ENCODE results near the gene ANKS1B.
"Not testable (repeated sequence)": the region's sequence is repeated elsewhere in the genome, so short reads cannot be mapped to it uniquely, and the experiment has no call there.

ANKS1B gene

DNA sequence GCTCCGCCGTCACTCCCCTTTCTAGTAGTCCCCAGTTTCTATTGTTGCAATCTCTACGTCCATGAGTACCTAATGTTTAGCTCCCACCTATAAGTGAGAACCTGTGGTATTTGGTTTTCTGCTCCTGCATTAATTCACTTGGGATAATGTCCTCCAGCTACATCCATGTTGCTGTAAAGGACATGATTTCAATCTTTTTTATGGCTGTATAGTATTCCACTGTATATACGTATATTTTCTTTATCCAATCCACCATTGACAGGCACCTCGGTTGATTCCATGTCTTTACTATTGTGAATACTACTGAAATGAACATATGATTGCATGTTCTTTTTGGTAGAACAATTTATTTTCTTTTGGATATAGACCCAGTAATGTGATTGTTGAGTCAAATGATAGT is 114.7 kb downstream of the ANKS1B start:
- DNase-seq (ENCODE audit: low read depth, low spot score): no peak

DNA sequence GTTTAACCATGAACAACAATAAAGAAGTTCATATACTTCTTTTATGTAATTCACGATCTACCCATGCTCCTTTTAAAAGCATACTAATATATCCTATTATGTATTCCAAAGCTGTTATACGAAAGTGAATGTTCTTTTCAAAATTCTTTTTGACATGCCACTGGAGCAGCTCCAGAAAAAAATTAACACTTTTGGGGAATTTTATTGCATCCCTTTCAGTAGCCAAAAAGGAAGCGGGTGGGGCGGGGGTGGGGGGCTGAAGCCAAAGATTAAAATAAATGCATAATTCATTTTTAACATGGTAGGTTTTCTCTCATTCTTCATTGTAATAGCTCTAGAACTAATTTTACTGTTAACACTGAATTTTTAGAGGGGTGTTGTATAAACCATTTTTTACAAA is 123.0 kb downstream of the ANKS1B start:
- DNase-seq (ENCODE audit: low read depth, low spot score): no peak

DNA sequence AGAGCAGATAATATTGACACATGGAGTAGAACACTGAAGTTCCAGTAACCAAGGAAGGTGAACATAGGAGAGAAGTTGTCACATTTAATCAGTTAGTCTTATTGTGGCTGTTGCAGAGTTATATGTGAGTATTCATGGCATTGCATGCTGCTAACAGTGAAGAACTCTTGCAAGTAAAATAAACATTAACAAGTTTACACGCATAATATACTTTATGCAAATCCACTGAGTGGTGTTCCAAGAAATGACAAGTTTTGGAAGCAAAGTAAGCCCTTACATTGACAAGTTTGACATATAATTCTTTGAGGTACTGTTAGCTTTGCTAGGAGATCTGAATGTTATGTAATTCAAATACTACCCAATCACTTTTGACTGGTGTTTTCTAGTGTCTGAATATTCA is 125.6 kb downstream of the ANKS1B start:
- no peak for DNase-seq (ENCODE audit: low read depth, low spot score)

DNA sequence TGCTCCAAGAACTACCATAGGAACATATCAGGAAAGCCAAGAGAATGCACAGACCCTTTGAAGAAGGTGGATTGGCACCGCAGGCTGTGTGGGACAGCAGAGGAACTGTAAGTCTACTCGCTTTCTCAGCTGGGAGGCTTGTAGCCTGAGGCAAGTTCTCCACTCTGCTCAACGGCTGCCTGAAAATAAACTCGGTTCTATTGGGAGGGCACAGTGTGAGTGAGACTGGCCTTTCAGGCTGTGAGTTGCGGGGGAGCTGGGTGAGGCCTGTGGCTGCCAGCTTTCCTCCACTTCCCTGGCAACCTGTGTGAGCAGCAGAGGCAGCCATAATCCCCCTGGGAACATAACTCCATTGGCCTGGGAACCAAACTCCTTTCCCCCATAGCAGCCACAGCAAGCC is 132.1 kb downstream of the ANKS1B start:
- no peak for DNase-seq (ENCODE audit: low read depth, low spot score)

DNA sequence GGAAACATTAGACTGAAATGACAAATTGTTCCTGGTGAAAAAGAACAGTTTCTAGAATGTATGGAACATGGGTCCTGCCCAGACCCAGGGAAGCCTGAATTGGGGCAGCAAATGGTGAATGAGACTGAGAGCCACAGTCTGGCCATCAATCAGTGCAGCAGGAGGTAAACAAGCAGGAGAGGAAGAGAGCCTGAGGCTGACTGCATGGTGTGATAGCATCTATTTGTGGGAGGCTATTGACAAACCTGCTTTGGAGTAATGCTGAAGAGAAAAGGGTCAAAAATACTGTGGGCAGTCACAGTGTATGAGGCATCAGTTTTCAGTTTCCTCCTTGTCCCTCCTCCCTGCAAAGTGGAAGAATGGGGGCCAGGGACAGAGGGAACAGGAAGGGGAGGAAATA is 136.8 kb downstream of the ANKS1B start:
- DNase-seq (ENCODE audit: low read depth, low spot score): no peak

DNA sequence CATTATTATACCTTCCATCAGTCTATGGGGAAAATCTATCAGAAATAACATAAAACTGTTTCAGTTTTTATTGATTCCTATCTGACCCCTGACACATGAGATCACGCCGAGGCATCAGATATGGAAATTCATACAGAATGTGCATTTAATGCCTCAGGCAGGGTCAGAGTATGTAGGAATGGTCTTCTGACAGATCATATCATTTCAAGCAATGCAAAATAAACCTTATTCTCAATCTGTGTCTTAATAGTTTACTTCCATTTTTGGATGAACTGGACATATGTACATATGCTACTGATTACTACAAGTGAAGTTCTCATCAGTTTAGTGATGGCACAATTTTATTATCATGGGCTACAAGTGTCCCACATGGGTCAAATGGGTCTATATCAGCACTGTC is 150.0 kb downstream of the ANKS1B start:
- no peak for DNase-seq (ENCODE audit: low read depth, low spot score)

DNA sequence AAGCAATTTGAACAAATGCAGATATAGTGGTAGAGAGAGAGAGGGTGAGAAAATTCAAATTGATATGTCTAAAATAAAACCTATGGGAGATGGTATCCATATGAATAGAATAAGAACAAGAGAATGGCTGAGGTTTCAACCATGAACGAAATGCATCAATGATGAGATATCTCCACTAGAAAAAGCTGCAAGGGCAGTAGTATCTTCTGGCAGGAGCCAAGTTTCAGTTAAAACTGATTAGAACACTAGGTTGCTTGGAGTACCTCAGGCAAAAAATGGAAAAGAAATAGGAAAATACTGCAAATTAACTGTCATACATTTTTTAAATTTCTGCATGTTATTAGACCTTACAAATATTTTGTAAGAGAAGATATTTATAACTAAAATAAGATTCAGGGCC is 151.3 kb downstream of the ANKS1B start:
- no peak for DNase-seq (ENCODE audit: low read depth, low spot score)

DNA sequence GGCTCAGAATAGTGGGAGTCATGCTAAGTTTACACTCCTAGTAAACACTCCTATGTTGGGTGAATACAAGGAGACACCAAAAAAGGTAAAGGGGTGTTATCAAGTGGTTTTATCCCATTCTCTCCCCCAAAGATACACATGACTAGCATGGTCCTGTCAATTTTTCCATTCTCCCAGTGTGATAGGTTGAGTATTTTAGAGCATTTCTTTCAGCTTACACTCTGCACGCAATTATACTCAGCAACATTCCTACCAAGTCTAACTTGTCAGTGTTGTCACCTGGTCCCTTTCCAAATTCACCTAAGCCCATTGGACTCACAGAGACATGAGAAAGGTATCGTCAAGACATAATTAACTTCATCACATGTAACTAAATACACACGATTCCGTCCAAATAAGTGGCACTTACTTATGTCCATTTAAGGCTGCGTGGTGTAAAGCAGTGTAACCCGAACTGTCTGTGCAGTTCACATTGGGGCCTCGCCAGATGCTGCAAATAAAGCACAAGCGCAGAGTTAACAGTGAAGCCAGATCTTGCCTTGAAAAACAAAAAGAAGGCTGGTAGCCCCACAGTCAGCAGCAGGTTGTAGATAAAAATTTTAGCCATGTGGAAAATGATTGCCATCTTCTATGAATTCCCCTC is 159.7 kb downstream of the ANKS1B start:
- no peak for DNase-seq (ENCODE audit: low read depth, low spot score)

DNA sequence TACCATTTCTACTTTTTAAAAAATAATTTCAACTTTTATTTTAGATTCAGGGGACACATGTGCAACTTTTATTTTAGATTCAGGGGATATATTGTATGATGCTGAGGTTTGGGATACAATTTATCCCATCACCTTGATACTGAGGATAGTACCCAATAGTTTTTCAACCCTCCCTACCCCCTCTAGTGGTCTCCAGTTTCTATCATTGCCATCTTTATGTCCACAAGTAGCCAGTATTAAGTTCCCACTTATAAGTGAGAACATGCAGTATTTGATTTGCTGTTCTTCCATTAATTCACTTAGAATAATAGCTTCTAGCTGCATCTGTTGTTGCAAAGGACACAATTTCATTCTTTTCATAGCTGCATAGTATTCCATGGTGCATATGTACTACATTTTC is 162.5 kb downstream of the ANKS1B start:
- DNase-seq (ENCODE audit: low read depth, low spot score): no peak

DNA sequence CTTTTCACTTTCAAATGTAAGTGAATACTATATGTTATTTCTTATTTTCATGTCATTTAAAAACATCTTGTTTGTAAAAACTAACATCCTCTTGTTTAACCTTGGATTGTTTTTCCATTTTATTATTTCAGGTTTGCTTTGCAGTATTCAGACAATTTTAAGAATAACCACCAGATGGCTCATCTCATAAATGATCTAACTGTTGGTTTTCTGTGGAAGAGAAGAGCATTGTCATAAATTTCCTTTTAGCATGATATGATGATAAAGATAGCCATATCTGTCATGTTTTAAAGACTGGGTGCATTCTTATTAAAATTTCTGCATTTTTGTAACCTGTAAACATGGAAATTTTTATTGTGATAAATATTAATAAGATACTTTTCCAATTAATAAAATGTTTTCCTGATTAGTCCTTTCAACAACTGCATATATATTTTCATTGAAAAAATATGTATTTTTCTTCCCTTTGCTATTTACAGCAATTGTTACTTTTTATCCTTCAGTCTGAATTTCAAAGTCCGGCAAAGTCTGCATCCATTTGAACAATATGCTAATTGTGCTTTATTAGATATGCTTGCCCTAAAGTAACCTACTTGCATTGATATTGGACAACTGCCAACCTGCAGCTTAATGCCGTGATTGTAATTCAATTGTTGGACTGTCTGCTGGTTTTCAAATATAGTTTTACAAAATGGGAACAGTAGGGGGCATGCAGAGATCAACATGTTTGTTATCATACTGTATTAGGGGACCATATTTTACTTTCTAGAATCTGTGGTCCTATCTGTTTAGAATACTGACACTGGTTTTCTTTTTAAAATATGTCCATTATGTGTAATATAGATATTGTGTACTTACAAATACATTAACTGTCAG is 173.8 kb downstream of the ANKS1B start:
- no peak for DNase-seq (ENCODE audit: low read depth, low spot score)

DNA sequence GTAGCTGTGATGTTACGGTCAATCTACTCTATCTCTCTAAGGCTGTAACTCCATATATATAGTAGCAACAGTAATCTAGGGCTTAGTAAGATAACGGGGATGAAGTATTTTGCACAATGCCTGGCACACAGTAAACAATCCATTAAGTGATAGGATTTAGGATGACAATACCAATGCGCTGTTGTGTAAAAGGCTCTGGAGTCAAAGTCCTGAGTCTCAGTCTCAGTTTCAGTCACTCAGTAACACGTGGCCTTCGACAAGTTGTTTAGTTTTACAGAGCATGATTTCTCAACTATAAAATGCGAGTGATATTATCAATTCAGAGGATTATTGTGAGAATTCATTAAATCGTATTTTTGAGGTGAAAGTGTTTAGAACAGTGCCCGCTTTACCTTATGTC is 174.8 kb downstream of the ANKS1B start:
- DNase-seq (ENCODE audit: low read depth, low spot score): no peak

DNA sequence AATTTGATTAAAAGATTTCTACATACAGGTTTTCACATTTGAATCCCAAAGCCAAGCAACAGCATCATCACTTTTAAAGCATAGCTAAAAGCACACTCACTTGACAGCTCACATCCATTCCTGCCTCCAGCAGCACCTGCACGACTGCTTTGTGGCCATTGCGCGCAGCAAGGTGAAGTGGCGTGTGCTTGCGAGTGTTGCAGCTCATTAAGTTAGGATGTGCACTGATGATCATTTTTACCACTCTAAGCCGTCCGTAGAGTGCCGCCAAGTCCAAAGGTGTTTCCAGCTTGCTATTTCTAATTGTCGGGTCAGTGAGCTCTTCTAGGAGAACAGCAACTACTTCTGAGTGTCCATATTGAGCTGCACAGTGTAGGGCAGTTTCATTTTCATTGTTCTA is 178.4 kb downstream of the ANKS1B start:
- no peak for DNase-seq (ENCODE audit: low read depth, low spot score)

DNA sequence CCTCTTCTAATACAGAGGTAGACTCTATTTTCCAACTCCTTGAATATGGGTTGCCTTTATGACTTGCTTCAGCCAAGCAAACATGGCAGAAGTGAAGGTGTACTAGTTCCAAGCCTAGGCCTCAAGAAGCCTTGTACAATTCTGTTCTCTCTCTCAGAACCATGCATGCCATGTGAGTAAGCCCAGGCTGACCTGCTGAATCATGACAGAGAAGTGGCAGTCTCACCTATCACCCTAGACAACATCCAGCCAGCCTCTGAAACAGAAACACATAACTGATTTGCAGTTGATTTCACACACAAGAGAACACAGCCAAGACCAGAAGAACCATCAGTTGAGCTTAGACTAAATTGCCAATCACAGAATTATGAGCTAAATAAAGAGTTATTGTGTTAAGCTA is 180.0 kb downstream of the ANKS1B start:
- DNase-seq (ENCODE audit: low read depth, low spot score): no peak

DNA sequence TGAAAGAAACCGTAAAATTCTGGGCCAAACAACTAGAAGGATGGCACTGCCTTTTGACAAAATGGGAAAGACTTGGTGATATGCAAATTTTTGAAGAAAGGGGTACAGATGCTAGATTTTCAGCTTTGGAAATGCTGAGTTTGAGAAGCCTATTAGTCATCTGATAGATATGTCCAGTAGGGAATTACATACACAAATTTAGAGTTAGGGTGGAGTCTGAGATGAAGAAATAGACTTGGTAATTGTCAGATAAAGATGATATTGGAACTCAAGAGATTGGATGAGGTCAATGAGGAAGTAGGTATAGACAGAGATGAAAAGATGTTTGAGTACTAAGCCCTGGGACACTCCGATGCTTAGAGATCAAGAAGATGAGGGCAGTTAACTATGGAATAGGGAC is 184.1 kb downstream of the ANKS1B start:
- no peak for DNase-seq (ENCODE audit: low read depth, low spot score)

DNA sequence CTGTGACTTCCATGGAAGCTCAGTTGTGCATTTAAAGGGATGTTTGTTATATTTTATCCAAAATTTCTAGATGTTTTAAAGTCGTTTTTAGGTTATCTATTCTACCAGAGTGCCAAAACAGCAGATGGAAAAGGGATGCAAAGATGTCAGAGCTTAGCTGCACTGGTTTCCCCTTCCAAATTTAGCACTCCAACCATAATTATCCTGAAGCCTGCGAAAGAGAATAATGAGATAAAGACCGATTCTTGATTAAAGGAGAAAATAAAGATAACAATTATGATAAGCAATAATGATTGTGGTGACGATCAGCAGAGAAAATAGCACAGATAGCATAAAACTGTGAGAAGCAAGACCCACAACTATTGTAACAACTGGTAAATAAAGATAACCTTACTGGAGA is 186.8 kb downstream of the ANKS1B start:
- DNase-seq (ENCODE audit: low read depth, low spot score): not testable (repeated sequence)

DNA sequence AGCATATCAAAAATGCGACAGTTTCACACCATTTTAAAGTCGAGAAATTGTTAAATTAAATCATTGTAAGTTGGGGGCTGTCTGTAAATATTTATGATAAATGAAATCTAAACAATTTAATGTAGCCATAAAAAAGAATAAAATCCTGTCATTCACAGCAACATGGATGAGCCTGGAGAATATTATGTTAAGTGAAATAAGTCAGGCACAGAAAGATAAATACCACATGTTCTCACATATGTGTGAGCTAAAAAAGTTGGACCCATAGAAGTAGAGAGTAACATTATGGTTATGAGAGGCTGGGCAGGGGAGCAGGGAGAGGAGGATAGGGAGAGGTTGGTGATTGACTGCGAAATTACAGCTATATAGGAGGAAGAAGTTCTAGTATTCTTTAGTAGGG is 201.3 kb downstream of the ANKS1B start:
- DNase-seq (ENCODE audit: low read depth, low spot score): no peak

DNA sequence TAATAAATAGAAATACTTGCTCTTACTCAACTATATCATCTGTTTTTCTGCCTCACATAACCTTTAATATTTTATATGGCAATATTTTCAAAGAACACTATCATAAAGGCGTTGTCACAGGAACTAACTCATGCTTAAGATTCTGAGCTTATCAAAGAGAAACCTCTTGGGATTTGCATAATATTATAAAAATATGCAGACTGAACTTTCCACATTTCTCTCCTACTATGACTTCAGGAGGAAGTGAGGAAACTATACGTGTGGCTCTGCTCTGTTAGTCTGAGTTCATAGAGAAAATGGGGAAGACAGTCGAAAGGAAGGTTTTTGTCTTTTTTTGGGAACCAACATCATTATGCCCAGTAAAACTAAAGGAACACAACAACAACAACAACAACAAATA is 212.5 kb downstream of the ANKS1B start:
- no peak for DNase-seq (ENCODE audit: low read depth, low spot score)

DNA sequence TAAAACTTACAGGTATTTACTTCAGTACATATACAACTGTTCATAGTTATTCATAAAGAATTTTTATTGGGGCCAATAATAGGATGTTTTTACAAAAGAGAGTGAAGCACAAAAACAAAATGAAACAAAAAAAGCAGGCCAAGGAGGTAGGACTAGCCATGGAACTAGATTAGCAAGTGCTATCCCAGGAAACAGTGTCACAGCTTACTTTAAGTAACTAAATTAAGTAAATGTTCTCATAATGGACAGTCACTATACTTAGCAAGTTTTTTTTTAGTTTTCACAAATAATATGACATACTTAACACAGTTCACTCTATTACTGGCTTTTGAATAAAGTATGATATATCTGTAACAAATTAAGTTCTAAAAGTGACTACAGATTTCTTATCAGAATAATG is 213.1 kb downstream of the ANKS1B start:
- no peak for DNase-seq (ENCODE audit: low read depth, low spot score)

DNA sequence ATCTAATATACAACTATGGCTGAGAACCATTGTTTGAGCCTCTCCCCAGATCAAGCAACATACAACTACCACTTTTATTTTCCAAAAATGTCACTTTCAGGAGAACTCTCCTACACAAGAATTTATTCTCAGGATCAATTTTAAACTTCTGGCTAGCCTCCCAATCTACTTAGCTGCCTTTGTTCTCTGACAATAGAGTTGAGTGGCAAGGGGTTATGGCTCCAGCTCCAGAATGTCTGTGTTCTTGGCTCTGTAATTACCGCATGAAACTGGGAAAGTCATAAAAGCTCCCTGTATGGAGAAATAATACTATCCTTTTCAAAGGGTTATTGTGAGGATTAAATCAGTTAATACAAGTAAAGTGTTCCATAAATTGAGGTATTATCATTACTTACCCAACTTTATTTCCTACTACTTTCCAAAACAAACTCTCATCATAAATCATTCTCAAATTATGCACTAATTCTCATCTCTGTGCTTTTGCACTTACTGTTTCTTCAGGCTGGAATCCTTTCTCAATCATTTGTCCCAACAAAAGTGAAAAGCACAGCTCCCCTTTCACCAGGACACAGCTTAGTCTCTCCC is 215.2 kb downstream of the ANKS1B start:
- no peak for DNase-seq (ENCODE audit: low read depth, low spot score)

DNA sequence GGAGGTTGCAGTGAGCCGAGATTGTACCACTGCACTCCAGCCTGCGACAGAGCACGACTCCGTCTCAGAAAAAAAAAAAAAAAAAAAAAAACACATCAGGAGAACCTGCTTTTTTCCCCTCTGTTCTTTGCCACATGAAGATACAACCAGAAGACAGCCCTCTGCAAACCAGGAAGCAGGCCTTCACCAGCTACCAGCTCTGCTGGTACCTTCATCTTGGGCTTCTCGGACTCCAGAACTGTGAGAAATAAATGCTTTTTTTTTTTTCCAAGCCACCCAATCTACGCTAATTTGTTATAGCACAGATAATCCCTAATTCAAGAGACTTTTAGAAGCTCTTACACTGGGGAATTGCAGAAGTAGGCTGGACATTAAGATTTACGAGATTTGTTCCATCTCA is 216.0 kb downstream of the ANKS1B start:
- DNase-seq (ENCODE audit: low read depth, low spot score): no peak

DNA sequence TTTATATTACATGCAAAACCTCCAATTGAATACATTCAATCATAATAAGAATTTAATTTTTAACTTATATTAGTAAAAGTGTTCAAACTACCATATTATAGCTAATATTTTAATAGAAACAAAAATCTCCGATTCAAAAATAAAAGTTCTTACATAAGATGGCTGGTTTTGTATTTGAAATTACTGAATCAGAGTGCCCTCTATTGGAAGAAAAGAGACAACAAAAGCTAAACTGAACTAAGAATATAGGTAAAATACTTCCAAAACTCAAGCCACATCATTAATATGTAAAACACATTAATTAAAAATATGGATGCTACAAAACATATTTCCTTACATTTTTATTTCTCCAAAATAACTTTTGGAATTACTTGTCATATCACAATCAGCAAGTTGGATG is 216.9 kb downstream of the ANKS1B start:
- no peak for DNase-seq (ENCODE audit: low read depth, low spot score)

DNA sequence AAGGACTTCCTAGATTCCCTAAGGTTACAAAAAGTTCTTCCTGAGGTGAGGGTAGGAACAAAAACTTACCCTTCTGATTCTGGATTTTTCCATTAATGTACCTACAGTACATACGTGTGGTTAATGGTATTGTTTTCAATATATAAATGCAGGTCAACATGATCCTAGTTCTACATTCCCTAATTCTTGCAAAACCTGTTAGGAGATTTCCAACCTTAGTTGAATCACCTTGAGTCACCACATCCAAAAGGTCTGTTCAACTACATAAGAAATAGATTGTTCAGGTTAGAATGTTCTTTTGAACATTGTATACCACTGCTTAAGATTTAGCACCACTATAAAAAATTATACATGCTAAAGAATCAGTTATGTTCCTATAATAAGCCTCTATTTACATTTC is 218.3 kb downstream of the ANKS1B start:
- no peak for DNase-seq (ENCODE audit: low read depth, low spot score)

DNA sequence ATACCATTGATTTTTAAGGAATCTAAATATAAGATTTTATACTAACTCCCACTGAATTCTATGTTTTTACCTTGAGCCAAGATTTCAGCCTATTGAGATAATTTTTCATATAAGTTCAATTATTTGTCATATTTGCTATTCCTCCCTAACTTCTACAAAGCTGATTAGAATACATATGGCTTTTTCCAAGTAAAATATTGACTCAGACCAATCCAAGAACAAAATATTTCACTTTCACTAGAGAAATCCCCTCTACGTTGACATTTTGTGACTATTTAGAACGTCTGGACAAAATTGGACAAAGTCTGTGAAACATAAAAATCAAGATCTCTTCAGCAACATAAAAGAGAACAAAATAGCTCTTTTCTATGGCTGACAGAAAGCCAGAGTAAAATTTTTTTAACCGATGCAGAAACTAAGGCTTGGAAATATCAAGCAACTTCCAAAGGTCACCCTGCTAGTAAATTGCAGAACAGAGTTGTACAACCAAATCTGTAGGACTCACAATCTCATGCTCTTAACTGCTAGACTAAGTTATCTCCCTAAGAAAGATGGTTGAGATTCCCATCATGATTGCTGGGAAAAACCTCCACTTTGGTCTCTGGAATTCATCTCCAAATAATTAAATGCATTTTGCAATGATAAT is 219.1 kb downstream of the ANKS1B start:
- DNase-seq (ENCODE audit: low read depth, low spot score): no peak

Data from smooth muscle cell of the brain vasculature (primary cell).